WTC11 (cell line): ENCODE results near the gene MYO7B.

Source experiments
- CBFB ChIP-seq: sonication (generic); formaldehyde crosslinking; IDR thresholded peaks from 2 replicates; pipeline ENCODE4 v1.8.1; 2022; ENCODE audit warnings: mild to moderate bottlenecking, low read depth, missing genetic modification reagents
- CREB1 ChIP-seq: sonication (generic); formaldehyde crosslinking; IDR thresholded peaks from 2 replicates; pipeline ENCODE4 v1.8.0; 2023; ENCODE audit warnings: mild to moderate bottlenecking, missing genetic modification reagents
- CREM ChIP-seq: sonication (generic); formaldehyde crosslinking; IDR thresholded peaks from 2 replicates; pipeline ENCODE4 v1.8.1; 2022; ENCODE audit warnings: mild to moderate bottlenecking, missing genetic modification reagents, moderate library complexity
- MLX ChIP-seq: sonication (generic); formaldehyde crosslinking; IDR thresholded peaks from 2 replicates; pipeline ENCODE4 v1.8.1; 2023; ENCODE audit warnings: mild to moderate bottlenecking, missing genetic modification reagents, moderate library complexity
- NFE2L1 ChIP-seq: sonication (generic); formaldehyde crosslinking; IDR thresholded peaks from 2 replicates; pipeline ENCODE4 v1.8.1; 2023; ENCODE audit warnings: missing genetic modification reagents
- NR2C2 ChIP-seq: sonication (generic); formaldehyde crosslinking; IDR thresholded peaks from 2 replicates; pipeline ENCODE4 v1.8.0; 2022; ENCODE audit warnings: mild to moderate bottlenecking, missing genetic modification reagents
- SP1 ChIP-seq: sonication (generic); formaldehyde crosslinking; conservative IDR thresholded peaks from 2 replicates; pipeline ENCODE4 v1.8.1; 2022; ENCODE audit warnings: missing genetic modification reagents
- USF1 ChIP-seq: sonication (generic); formaldehyde crosslinking; IDR thresholded peaks from 2 replicates; pipeline ENCODE4 v1.8.0; 2022; ENCODE audit warnings: mild to moderate bottlenecking, missing genetic modification reagents
- ZNF121 ChIP-seq: sonication (generic); formaldehyde crosslinking; IDR thresholded peaks from 2 replicates; pipeline ENCODE4 v1.8.0; 2023; ENCODE audit warnings: missing genetic modification reagents
- ZNF512 ChIP-seq: sonication (generic); formaldehyde crosslinking; IDR thresholded peaks from 2 replicates; pipeline ENCODE4 v1.8.1; 2022; ENCODE audit warnings: missing genetic modification reagents, borderline replicate concordance
- ZNF671 ChIP-seq: fragments of 250-450 bp; sonication (Bioruptor Pico); IDR thresholded peaks from 2 replicates; pipeline ENCODE4 v1.8.0; 2021; ENCODE audit warnings: mild to moderate bottlenecking
- TF ChIP-seq, protein P1 (sequence below): fragments of 200-600 bp; IDR thresholded peaks from 2 replicates; pipeline ENCODE4 v1.8.0; 2022; ENCODE audit warnings: antibody characterized with exemption
- TF ChIP-seq, protein P2 (sequence below): sonication (generic); formaldehyde crosslinking; IDR thresholded peaks from 2 replicates; pipeline ENCODE4 v1.8.1; 2023; ENCODE audit warnings: mild to moderate bottlenecking, missing genetic modification reagents, moderate library complexity

DNA sequence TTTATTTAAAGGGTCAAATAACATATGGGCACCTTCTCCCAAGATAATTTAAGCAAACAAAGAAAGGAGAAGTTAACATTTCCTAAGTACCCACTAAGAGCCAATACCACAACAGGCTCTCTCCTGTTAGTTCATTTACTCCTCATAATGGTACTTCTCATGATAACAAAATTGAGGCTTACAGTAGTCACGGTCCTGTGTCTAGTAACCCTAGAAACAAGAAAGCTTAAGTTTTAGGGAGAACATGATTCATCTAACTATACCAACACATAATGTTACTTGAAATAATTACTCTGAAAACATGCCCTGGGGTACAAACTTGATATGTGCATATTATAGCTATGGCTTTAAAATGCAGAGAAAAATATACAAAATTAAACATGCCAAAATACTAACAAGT, 29.0 kb upstream of the MYO7B start:
- no peak for TF ChIP-seq CREM (CRISPR knock-in tag)
- TF ChIP-seq, protein P1, sequence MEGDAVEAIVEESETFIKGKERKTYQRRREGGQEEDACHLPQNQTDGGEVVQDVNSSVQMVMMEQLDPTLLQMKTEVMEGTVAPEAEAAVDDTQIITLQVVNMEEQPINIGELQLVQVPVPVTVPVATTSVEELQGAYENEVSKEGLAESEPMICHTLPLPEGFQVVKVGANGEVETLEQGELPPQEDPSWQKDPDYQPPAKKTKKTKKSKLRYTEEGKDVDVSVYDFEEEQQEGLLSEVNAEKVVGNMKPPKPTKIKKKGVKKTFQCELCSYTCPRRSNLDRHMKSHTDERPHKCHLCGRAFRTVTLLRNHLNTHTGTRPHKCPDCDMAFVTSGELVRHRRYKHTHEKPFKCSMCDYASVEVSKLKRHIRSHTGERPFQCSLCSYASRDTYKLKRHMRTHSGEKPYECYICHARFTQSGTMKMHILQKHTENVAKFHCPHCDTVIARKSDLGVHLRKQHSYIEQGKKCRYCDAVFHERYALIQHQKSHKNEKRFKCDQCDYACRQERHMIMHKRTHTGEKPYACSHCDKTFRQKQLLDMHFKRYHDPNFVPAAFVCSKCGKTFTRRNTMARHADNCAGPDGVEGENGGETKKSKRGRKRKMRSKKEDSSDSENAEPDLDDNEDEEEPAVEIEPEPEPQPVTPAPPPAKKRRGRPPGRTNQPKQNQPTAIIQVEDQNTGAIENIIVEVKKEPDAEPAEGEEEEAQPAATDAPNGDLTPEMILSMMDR: no peak
- TF ChIP-seq ZNF121 (CRISPR knock-in tag): no peak
- no peak for TF ChIP-seq ZNF671 (CRISPR knock-in tag)
- TF ChIP-seq USF1: no peak
- no peak for TF ChIP-seq ZNF512 (CRISPR knock-in tag)
- TF ChIP-seq NFE2L1: no peak
- no peak for TF ChIP-seq CBFB (CRISPR knock-in tag)
- TF ChIP-seq MLX (CRISPR knock-in tag): no peak
- TF ChIP-seq SP1 (CRISPR knock-in tag): no peak
- TF ChIP-seq CREB1 (CRISPR knock-in tag): no peak
- TF ChIP-seq, protein P2, sequence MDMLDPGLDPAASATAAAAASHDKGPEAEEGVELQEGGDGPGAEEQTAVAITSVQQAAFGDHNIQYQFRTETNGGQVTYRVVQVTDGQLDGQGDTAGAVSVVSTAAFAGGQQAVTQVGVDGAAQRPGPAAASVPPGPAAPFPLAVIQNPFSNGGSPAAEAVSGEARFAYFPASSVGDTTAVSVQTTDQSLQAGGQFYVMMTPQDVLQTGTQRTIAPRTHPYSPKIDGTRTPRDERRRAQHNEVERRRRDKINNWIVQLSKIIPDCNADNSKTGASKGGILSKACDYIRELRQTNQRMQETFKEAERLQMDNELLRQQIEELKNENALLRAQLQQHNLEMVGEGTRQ: no peak
- TF ChIP-seq NR2C2 (CRISPR knock-in tag): no peak
